Measurements from ENCODE around the gene KLK12.

DNA sequence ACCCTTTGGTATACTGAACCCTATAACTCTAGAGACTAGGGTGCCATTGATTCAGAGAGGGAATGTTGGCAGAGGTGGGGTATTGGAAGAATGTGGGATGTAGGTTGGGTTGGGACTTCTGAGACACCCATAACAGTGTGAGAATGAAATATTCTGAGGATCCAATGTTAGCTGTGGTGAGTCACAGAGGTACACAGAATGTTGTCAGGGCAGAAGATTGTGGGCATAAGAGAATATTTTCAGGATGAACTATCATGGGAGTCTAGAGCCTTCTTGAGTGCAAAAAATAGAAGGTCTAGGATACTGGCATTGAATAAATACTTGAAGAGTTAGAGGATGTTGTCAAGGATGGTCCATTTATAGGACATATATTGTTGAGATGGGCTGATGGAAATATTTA is 21.1 kb upstream of the KLK12 start:
- TF ChIP-seq EP300 (IDR thresholded peaks at IDR 0.05) (no peak), CTCF (IDR thresholded peaks at IDR 0.05) (no peak), POLR2A (IDR thresholded peaks at IDR 0.05) (no peak)

All from ovary (tissue), 3 donors.